ENCODE data around the gene SRSF6.
A peak's percentile ranks its signal among the peaks of the same experiment; 100 is the strongest.
"Not testable (repeated sequence)": the region's sequence is repeated elsewhere in the genome, so short reads cannot be mapped to it uniquely, and the experiment has no call there.

The SRSF6 gene

DNA sequence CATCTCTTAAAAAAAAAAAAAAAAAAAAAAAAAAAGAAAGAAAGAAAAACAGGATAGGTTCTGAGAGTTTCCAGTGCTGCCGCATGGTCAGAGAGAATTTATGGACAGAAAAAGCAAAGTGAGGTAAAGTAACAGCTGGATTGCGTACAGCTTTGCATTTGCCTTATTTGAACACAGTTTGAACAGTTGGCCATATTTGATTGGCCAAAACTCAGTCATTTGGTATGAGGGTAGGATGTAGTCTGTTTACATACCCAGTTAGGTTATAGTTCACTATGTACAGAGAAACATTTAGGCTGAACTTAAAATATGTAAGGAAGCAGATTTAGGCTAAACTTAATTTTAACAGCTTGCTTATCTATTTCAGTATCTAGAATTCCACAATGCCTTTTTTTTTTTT is 32.3 kb downstream of the SRSF6 start:
- DNase-seq = no peak

- DNase-seq = no peak
These were observed 34.4 kb downstream of the SRSF6 start for GRCh38 chr20:43492101-43492500.

- no peak for DNase-seq
These were observed 37.7 kb downstream of the SRSF6 start for GRCh38 chr20:43495388-43495787.

DNA sequence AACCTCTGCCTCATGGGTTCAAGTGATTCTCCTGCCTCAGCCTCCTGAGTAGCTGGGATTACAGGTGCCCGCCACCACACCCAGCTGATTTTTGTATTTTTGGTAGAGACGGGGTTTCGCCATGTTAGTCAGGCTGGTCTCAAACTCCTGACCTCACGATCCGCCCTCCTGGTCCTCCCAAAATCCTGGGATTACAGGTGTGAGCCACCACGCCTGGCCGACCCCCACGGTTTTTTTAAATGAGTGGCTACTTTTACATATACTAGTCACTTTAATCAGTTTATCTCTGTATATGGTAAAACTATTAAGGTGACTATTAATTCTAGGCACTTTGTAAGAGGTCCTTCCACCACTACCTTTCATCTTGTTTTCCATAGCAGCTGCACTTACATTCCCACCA is 44.3 kb downstream of the SRSF6 start:
- not testable (repeated sequence) for DNase-seq

- DNase-seq = no peak
These were observed 48.5 kb downstream of the SRSF6 start for GRCh38 chr20:43506238-43506637.

- DNase-seq = peak in 2 of 6 experiments; percentile 3 to 10
These were observed 49.7 kb downstream of the SRSF6 start, which contains the start of gene L3MBTL1 for GRCh38 chr20:43507150-43508080. Gene L3MBTL1, plus strand, starts transcription at chr20:43507697. Its CDS starts 5,807 bp downstream, at chr20:43513504.

DNA sequence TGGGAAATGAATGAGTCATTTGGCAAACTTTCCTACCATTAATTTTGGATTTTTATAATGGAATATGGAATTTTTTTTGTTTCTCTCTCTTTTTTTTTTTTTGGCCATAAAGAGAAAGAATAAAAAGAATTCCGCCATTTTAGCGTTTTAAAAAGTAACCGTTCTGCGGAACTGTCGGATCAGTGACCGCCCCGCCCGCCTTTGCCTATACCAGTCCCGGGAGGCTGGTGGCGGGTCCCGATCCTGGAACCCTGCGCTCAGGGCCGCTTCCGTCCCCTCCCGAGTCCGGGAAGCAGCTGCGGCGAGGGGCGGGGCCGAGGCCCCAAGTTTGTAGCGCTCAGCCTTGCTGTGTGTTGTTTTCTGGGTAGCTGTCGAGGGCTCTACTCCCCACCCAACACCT is 50.4 kb downstream of the SRSF6 start:
- DNase-seq = no peak

DNA sequence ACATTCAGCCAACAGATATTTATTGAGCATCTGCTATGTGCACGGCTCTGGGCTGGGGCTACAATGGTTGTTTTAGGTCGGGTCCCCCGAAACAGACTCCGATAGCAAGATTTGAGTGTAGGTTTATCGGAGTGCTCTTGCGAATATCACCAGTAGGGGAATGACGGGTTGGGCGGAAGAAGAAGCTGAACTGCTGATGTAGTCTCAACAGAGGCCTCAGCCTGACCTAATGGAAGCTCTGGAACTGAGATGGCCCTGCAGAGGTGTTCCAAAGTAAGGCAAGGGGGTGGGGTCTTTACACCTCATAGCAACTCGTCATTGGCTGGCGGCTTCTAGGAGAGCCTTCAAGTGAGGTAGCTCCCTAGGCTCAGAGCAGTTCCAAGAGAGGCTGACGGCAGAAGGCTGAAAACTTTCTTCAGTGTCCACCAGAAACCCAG is 50.9 kb downstream of the SRSF6 start:
- DNase-seq = no peak

GRCh38 chr20:43511879-43512278 is 54.2 kb downstream of the SRSF6 start:
- no peak for DNase-seq

DNA sequence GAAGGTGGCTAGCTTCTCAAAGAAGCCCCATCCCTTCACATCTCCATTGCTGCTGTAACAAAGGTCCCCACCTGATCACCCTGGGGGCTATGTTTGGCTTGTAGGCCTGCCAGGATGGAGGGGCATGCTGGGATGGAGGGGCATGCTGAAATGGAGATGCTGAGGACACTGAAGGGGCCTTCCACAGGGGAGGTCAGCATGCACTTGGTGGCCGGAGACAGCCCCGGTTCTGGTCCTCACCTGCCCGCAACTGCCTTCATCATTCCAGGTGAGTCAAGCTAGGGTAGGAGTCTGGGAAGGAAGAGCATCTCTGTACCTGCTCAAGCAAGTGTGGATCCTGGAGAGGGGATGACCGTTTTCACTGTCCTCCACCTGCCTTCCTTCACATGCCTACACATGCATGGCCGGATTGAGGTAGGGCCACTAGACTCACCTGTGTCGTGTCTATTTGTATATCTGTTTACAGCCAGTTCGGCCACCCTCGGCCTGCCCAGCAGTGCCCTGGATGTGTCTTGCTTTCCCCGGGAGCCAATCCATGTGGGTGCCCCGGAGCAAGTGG is 55.8 kb downstream of the SRSF6 start:
- DNase-seq = no peak
